OCI-LY1 (cell line): ENCODE results near the gene RNF182.
"Not testable (repeated sequence)": the region's sequence is repeated elsewhere in the genome, so short reads cannot be mapped to it uniquely, and the experiment has no call there.

ENCODE experiments used
- H2AFZ ChIP-seq: fragments of 200-600 bp; sonication (generic), shearing (Covaris generic); 2 replicates; pipeline ENCODE4 v1.6.0; 2014; ENCODE audit warnings: antibody characterized with exemption, mild to moderate bottlenecking, low read length
- H3F3A ChIP-seq: fragments of 200-600 bp; sonication (generic), shearing (Covaris generic); 2 replicates; pipeline ENCODE4 v1.6.0; 2014; ENCODE audit warnings: mild to moderate bottlenecking, antibody characterized with exemption, low read length, moderate library complexity; ENCODE audit not compliant: insufficient read depth
- H3K27ac ChIP-seq: fragments of 200-600 bp; sonication (generic); 2 replicates; pipeline ENCODE4 v1.5.1; 2014; ENCODE audit warnings: low read length, mixed run types, mild to moderate bottlenecking, low read depth; ENCODE audit not compliant: poor library complexity, severe bottlenecking
- H3K27me3 ChIP-seq: fragments of 200-600 bp; sonication (generic); 2 replicates; pipeline ENCODE4 v1.6.0; 2014; ENCODE audit warnings: antibody characterized with exemption, mild to moderate bottlenecking, low read length, moderate library complexity; ENCODE audit not compliant: insufficient read depth
- H3K36me3 ChIP-seq: fragments of 200-600 bp; sonication (generic); 2 replicates; pipeline ENCODE4 v1.6.1; 2014; ENCODE audit warnings: mild to moderate bottlenecking, antibody characterized with exemption, low read length, moderate library complexity, mixed read lengths; ENCODE audit not compliant: insufficient read depth
- H3K4me1 ChIP-seq: fragments of 200-600 bp; sonication (generic); 2 replicates; pipeline ENCODE4 v1.5.1; 2014; ENCODE audit warnings: mild to moderate bottlenecking, low read length, moderate library complexity; ENCODE audit not compliant: insufficient read depth, severe bottlenecking
- H3K4me2 ChIP-seq: fragments of 200-600 bp; sonication (generic), shearing (Covaris generic); 2 replicates; pipeline ENCODE4 v1.6.1; 2014; ENCODE audit warnings: low read length
- H3K4me3 ChIP-seq: fragments of 200-600 bp; sonication (generic); 2 replicates; pipeline ENCODE4 v1.5.1; 2014; ENCODE audit warnings: low read length, low read depth, mild to moderate bottlenecking, mixed read lengths; ENCODE audit not compliant: poor library complexity, severe bottlenecking
- H3K79me2 ChIP-seq: fragments of 200-600 bp; shearing (Covaris generic); 2 replicates; pipeline ENCODE4 v1.6.1; 2016; ENCODE audit warnings: mixed run types, low read length, mixed read lengths; ENCODE audit not compliant: insufficient read depth
- H3K9ac ChIP-seq: fragments of 200-600 bp; sonication (generic), shearing (Covaris generic); 2 replicates; pipeline ENCODE4 v1.6.1; 2014; ENCODE audit warnings: mild to moderate bottlenecking, low read length, mixed read lengths
- H3K9me2 ChIP-seq: fragments of 200-600 bp; sonication (generic), shearing (Covaris generic); 2 replicates; pipeline ENCODE4 v1.6.1; 2014; ENCODE audit warnings: low read depth, mild to moderate bottlenecking, low read length, mixed read lengths
- H3K9me3 ChIP-seq: fragments of 200-600 bp; shearing (Covaris generic); 2 replicates; pipeline ENCODE4 v1.6.1; 2014; ENCODE audit warnings: low read length, mixed read lengths
- H4K20me1 ChIP-seq: fragments of 200-600 bp; sonication (generic), shearing (Covaris generic); 2 replicates; pipeline ENCODE4 v1.6.0; 2016; ENCODE audit warnings: mild to moderate bottlenecking, low read length; ENCODE audit not compliant: insufficient read depth
- CTCF ChIP-seq: fragments of 200-600 bp; sonication (generic), shearing (Covaris generic); IDR thresholded peaks from 2 replicates; pipeline ENCODE4 v1.5.1; 2017; ENCODE audit warnings: mild to moderate bottlenecking, antibody characterized with exemption, low read length, moderate library complexity, mixed read lengths
- EZH2 ChIP-seq: fragments of 200-600 bp; sonication (generic), shearing (Covaris generic); IDR thresholded peaks from 2 replicates; pipeline ENCODE4 v1.8.0; 2017; ENCODE audit warnings: borderline replicate concordance, mixed run types, mild to moderate bottlenecking, antibody characterized with exemption, low read length, moderate library complexity, mixed read lengths

Gene RNF182

GRCh38 chr6:13935190-13935880 is 10.6 kb downstream of the RNF182 start:
- TF ChIP-seq EZH2 = no peak
- no peak for TF ChIP-seq CTCF
- Histone ChIP-seq H3K27ac (no peak overlapping the region), H3K79me2 (no peaks in the 10 kb centered on the region), H3K4me3 (no peak overlapping the region), H3K36me3 (no peaks in the 10 kb centered on the region), H4K20me1 (no peaks in the 10 kb centered on the region), H3K4me2 (no peak overlapping the region), H2AFZ (no peak overlapping the region), H3F3A (no peaks in the 10 kb centered on the region), H3K9me3 (no peaks in the 10 kb centered on the region), H3K9ac (no peak overlapping the region), H3K27me3 (no peaks in the 10 kb centered on the region), H3K9me2 (no peaks in the 10 kb centered on the region), H3K4me1 (no peaks in the 10 kb centered on the region)

DNA sequence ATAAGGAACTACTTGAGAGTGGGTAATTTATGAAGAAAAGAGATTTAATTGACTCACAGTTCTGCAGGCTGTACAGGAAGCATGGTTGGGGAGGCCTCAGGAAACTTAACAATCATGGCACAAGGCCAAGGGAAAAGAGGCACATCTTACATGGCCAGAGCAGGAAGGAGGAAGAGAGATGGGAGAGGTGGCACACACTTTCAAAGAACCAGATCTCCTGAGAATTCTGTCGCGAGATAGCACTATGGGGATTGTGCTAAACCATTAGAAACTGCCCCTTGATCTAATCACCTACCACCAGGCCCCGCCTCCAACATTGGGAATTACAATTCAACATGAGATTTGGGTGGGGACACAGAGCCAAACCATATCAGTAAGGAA is 11.1 kb downstream of the RNF182 start:
- not testable (repeated sequence) for H3K4me1 ChIP-seq, H3K4me3 ChIP-seq, H3K4me2 ChIP-seq, H3K79me2 ChIP-seq, H3K9ac ChIP-seq, H3K9me2 ChIP-seq, H3K27ac ChIP-seq, H3K27me3 ChIP-seq, H2AFZ ChIP-seq, H3K36me3 ChIP-seq, H3K9me3 ChIP-seq, H3F3A ChIP-seq, H4K20me1 ChIP-seq

- H3K79me2 ChIP-seq = no peaks in the 10 kb centered on the region
- TF ChIP-seq CTCF (no peak), EZH2 (no peak)
Observed at GRCh38 chr6:13941902-13942301, 17.1 kb downstream of the RNF182 start.

DNA sequence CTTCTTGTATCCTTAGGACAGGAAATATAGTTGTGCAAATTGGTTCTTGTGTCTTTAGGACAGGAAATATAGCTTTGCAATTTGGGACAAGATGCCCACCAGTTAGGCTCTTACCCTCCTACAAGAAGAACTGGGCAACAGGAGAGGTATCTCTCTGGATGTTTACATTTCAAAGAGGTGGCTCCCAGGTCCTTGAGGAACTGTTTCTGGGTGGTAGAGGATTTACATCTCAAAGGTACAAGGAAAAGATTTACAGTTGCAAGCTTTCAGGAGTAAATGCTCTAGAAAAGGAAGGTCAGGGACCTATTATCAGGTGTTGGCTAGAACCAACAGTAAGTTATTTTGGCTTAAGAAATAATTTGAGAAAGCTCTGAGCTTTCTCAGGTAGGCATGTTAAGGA is 19.2 kb downstream of the RNF182 start:
- H2AFZ ChIP-seq = no peak overlapping the region
- TF ChIP-seq CTCF (no peak), EZH2 (no peak)
- H3K9me3 ChIP-seq = no peaks in the 10 kb centered on the region

More at GRCh38 chr6:13941902-13942301, 17.1 kb downstream of the RNF182 start:
- H3K4me3 ChIP-seq = no peak overlapping the region
- no peaks in the 10 kb centered on the region for H3K9me2 ChIP-seq
- H3K9me3 ChIP-seq = no peaks in the 10 kb centered on the region
- no peaks in the 10 kb centered on the region for H3K27me3 ChIP-seq
- H3K36me3 ChIP-seq = no peaks in the 10 kb centered on the region
- no peak overlapping the region for H3K27ac ChIP-seq
- H3K9ac ChIP-seq = no peak overlapping the region
- H3K4me1 ChIP-seq = no peaks in the 10 kb centered on the region
- H3F3A ChIP-seq = no peaks in the 10 kb centered on the region
- no peaks in the 10 kb centered on the region for H4K20me1 ChIP-seq
- no peak overlapping the region for H2AFZ ChIP-seq
- H3K4me2 ChIP-seq = no peak overlapping the region

More for the DNA sequence above, 19.2 kb downstream of the RNF182 start:
- Histone ChIP-seq H3K36me3 (no peaks in the 10 kb centered on the region; the same call in 1 of the 2 replicates), H3K4me1 (no peaks in the 10 kb centered on the region), H3K9me2 (no peaks in the 10 kb centered on the region), H3F3A (no peaks in the 10 kb centered on the region), H3K9ac (no peak overlapping the region), H3K4me2 (no peak overlapping the region), H3K4me3 (no peak overlapping the region), H3K27me3 (no peaks in the 10 kb centered on the region), H3K79me2 (no peaks in the 10 kb centered on the region), H4K20me1 (no peaks in the 10 kb centered on the region), H3K27ac (no peak overlapping the region)
